ENCODE measurements around the gene PIN4.

The PIN4 gene

DNA sequence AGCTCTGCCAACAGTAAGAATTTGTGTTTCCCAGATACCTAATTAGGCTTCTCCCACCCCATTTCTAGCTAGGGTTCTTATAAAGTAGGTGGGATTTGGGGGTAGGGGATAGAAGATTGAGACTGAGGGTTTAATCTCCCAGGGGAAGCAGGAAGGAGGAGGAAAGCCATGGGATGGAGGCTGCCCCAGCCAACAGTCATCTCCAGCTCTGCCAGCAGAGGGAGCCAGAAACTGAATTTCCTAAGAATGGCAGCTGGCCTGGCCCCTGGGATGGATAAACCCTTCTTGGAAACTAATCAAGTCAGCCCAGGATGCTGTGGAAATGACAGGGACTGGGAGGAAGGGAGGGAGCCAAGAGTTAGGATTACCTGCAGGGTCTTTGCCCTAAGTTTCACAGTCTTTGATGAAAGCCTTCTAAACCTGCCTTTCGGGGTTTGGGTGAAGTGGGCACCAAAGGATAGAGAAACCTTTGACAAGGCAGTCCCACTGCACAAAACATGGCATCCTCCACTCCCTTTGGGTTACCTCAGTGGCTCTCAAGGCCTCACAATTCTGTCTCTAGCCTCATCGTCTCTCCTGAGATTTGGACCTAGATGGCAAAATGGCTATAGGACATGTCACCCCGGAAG, 64.0 kb downstream of the PIN4 start:
- H3K27ac ChIP-seq (replicated peaks): no peak overlapping the region
- TF ChIP-seq, protein P1, sequence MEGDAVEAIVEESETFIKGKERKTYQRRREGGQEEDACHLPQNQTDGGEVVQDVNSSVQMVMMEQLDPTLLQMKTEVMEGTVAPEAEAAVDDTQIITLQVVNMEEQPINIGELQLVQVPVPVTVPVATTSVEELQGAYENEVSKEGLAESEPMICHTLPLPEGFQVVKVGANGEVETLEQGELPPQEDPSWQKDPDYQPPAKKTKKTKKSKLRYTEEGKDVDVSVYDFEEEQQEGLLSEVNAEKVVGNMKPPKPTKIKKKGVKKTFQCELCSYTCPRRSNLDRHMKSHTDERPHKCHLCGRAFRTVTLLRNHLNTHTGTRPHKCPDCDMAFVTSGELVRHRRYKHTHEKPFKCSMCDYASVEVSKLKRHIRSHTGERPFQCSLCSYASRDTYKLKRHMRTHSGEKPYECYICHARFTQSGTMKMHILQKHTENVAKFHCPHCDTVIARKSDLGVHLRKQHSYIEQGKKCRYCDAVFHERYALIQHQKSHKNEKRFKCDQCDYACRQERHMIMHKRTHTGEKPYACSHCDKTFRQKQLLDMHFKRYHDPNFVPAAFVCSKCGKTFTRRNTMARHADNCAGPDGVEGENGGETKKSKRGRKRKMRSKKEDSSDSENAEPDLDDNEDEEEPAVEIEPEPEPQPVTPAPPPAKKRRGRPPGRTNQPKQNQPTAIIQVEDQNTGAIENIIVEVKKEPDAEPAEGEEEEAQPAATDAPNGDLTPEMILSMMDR (IDR thresholded peaks at IDR 0.05; ENCODE audit: insufficient read depth, low read length): peak; percentile 52
- TF ChIP-seq SPI1 (IDR thresholded peaks at IDR 0.05; ENCODE audit: borderline replicate concordance, low read depth): no peak
- TF ChIP-seq POLR2AphosphoS5 (IDR thresholded peaks at IDR 0.05; ENCODE audit: low read depth): no peak
- TF ChIP-seq, protein P2, sequence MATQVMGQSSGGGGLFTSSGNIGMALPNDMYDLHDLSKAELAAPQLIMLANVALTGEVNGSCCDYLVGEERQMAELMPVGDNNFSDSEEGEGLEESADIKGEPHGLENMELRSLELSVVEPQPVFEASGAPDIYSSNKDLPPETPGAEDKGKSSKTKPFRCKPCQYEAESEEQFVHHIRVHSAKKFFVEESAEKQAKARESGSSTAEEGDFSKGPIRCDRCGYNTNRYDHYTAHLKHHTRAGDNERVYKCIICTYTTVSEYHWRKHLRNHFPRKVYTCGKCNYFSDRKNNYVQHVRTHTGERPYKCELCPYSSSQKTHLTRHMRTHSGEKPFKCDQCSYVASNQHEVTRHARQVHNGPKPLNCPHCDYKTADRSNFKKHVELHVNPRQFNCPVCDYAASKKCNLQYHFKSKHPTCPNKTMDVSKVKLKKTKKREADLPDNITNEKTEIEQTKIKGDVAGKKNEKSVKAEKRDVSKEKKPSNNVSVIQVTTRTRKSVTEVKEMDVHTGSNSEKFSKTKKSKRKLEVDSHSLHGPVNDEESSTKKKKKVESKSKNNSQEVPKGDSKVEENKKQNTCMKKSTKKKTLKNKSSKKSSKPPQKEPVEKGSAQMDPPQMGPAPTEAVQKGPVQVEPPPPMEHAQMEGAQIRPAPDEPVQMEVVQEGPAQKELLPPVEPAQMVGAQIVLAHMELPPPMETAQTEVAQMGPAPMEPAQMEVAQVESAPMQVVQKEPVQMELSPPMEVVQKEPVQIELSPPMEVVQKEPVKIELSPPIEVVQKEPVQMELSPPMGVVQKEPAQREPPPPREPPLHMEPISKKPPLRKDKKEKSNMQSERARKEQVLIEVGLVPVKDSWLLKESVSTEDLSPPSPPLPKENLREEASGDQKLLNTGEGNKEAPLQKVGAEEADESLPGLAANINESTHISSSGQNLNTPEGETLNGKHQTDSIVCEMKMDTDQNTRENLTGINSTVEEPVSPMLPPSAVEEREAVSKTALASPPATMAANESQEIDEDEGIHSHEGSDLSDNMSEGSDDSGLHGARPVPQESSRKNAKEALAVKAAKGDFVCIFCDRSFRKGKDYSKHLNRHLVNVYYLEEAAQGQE (IDR thresholded peaks at IDR 0.05; ENCODE audit: insufficient replicate concordance, low read depth): no peak
- no peak overlapping the region for H3K4me3 ChIP-seq (replicated peaks; ENCODE audit: insufficient read depth, low read length)
- peak in 1 of 2 experiments; percentile 34 for DNase-seq (ENCODE audit: low read depth in 1 of 2, low spot score in 1 of 2)
- no peaks in the 10 kb centered on the region for H3K27me3 ChIP-seq (ENCODE audit: insufficient read depth, poor library complexity, severe bottlenecking)

DNA sequence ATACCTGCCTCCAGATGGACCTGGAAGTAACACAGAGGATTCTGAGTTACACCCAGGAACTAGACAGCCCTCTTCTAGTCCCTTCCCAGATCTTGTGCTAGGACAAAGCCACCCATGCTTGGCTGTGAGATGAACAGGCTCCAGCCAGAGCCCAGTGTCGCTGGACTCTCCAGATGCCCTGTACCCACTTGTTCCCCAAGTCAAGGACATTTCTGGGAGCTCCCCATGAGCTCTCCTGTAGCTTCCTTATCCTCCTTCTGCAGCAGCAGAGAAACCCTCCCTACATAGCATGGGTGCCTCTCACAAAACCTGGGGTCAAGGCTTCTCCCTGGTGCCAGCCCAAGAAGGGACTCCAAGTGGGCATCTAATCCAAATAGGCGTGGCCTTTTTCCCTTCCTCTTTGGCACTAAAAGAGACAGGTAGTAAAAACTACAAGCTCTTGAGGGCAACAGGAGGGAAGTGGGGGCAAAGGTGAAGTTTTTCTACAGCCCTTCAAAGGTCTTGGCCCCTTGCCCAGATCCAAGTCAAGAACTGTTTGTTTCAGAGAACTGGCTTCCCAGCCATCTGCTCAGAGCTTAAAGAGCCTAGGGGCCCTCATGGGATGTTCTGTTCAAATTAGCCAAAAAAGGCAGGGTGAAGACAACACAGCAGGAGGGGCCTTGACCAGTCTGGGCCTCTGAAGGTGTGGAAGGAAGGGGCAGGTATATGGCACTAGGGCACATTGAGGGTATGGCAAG, 65.8 kb downstream of the PIN4 start:
- H3K4me3 ChIP-seq (replicated peaks; ENCODE audit: insufficient read depth, low read length): no peak overlapping the region
- no peak overlapping the region for H3K27ac ChIP-seq (replicated peaks)
- no peak for DNase-seq (ENCODE audit: low read depth in 1 of 2, low spot score in 1 of 2)
- TF ChIP-seq GABPA (IDR thresholded peaks at IDR 0.05; ENCODE audit: low read depth) (no peak), POLR2AphosphoS5 (IDR thresholded peaks at IDR 0.05; ENCODE audit: low read depth) (no peak), SPI1 (IDR thresholded peaks at IDR 0.05; ENCODE audit: borderline replicate concordance, low read depth) (no peak)
- TF ChIP-seq, protein P2 (IDR thresholded peaks at IDR 0.05; ENCODE audit: insufficient replicate concordance, low read depth): no peak
- TF ChIP-seq, protein P1 (IDR thresholded peaks at IDR 0.05; ENCODE audit: insufficient read depth, low read length): no peak
- no peaks in the 10 kb centered on the region for H3K27me3 ChIP-seq (ENCODE audit: insufficient read depth, poor library complexity, severe bottlenecking)
